Measurements from ENCODE around the gene CLEC2B.

DNA sequence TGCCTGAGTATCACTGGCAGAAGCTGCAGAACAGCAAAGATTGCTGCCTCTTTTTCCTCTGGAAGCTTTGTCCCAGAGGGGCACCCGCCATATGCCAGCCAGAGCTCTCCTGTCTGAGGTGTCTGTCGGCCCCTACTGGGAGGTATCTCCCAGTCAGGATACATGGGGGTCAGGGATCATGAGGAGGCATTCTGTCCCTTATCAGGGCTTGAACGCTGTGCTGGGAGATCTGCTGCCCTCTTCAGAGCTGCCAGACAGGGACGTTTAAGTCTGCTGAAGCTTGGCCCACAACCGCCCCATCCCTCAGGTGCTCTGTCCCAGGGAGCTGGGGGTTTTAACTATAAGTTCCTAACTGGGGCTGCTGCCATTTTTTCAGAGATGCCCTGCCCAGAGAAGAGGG, 20.3 kb downstream of the CLEC2B start:
- TF ChIP-seq, protein P1, sequence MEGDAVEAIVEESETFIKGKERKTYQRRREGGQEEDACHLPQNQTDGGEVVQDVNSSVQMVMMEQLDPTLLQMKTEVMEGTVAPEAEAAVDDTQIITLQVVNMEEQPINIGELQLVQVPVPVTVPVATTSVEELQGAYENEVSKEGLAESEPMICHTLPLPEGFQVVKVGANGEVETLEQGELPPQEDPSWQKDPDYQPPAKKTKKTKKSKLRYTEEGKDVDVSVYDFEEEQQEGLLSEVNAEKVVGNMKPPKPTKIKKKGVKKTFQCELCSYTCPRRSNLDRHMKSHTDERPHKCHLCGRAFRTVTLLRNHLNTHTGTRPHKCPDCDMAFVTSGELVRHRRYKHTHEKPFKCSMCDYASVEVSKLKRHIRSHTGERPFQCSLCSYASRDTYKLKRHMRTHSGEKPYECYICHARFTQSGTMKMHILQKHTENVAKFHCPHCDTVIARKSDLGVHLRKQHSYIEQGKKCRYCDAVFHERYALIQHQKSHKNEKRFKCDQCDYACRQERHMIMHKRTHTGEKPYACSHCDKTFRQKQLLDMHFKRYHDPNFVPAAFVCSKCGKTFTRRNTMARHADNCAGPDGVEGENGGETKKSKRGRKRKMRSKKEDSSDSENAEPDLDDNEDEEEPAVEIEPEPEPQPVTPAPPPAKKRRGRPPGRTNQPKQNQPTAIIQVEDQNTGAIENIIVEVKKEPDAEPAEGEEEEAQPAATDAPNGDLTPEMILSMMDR (IDR thresholded peaks at IDR 0.05) = no peak
- TF ChIP-seq POLR2A (IDR thresholded peaks at IDR 0.05) = no peak
